Subcutaneous abdominal adipose tissue (tissue), 5 donors: ENCODE measurements around the gene ELOVL6.
A peak's percentile ranks its signal among the peaks of the same experiment; 100 is the strongest.

Experiments
- H3K27ac ChIP-seq: one replicate; pipeline ENCODE4 v1.7.0; 2013; ENCODE audit warnings: low read depth, mild to moderate bottlenecking, inconsistent platforms, low read length, moderate library complexity
- H3K27me3 ChIP-seq, 5 donors: one replicate each; pipeline ENCODE4 v1.7.0; 2013; ENCODE audit warnings: low read length in 5 of 5, inconsistent platforms in 1 of 5; ENCODE audit not compliant: control insufficient read depth in 5 of 5, insufficient read depth in 4 of 5
- H3K36me3 ChIP-seq, 5 donors: one replicate each; pipeline ENCODE4 v1.7.0; 2013; ENCODE audit warnings: low read length in 5 of 5; ENCODE audit not compliant: control insufficient read depth in 5 of 5, insufficient read depth in 5 of 5
- H3K4me1 ChIP-seq, 5 donors: one replicate each; pipeline ENCODE4 v1.7.0; 2013; ENCODE audit warnings: low read length in 5 of 5, mild to moderate bottlenecking in 3 of 5, moderate library complexity in 1 of 5; ENCODE audit not compliant: control insufficient read depth in 5 of 5, insufficient read depth in 5 of 5
- H3K4me3 ChIP-seq, 5 donors: one replicate each; pipeline ENCODE4 v1.7.0; 2013; ENCODE audit warnings: low read length in 5 of 5, low read depth in 1 of 5
- H3K9ac ChIP-seq, 5 donors: one replicate each; pipeline ENCODE4 v1.7.0; 2013; ENCODE audit warnings: low read length in 5 of 5, mild to moderate bottlenecking in 4 of 5, moderate library complexity in 3 of 5
- H3K9me3 ChIP-seq, 5 donors: one replicate each; pipeline ENCODE4 v1.7.0; 2013; ENCODE audit warnings: low read length in 5 of 5; ENCODE audit not compliant: control insufficient read depth in 5 of 5
- donor health status: healthy.
- donor health status: healthy.
- donor health status: healthy.
- donor health status: healthy.
- donor health status: healthy.

ELOVL6 gene

DNA sequence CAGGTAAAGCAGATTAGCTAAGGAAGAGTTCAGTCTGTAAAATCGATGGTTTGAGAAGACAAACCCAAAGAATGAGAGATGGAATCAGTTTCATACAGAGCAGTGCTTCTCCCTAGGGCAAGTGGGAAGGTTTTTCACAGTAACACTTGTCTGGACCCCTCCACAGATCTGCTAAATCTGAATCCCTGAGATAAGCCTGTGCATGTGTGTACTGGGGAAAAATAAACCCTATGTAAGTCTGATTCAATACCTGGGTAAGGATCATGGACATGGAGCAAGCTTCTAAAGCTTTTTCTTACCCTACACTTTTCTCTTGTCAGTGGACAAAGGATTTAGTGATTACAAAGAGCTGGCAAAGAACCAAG is 13.6 kb downstream of the ELOVL6 start:
- Histone ChIP-seq H3K4me1 (peaks cover 0 to 22% (median 0%) of the 10 kb centered on the region in 5 donors), H3K27ac (peak overlapping the region; percentile 53), H3K9ac (no peak overlapping the region), H3K9me3 (no peaks in the 10 kb centered on the region), H3K27me3 (no peaks in the 10 kb centered on the region), H3K4me3 (no peak overlapping the region), H3K36me3 (no peaks in the 10 kb centered on the region)

DNA sequence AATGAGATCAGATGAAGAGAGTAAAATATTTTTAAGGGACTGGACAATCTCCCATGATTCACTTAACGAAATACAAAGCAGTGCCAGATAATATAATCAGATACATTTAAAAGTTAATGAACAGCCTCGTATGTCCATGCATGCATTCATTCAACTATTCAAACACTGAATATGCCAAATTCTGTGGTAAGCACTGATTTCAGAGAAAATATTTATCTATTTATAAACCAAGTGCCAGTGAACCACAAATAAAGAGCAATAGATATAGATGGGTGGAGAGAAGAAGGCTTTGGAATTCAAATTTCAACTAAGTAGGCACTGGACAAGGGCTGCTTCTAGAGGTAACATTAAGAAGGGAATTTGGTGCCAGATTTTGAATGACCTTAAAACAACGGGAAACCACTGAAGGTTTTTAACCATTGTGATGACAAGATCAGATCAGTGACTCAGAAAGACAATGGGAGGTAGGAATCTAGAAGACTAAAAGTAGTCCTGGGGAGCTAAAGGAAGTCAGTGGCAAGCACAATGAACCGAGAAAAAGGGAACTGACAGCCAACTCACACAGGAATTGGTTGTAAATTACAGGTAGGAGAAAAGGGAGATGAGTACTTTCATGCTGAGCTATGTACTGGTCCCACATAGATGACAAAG is 14.2 kb downstream of the ELOVL6 start:
- Histone ChIP-seq H3K4me3 (no peak overlapping the region), H3K9ac (no peak overlapping the region), H3K36me3 (no peaks in the 10 kb centered on the region), H3K27me3 (no peaks in the 10 kb centered on the region), H3K4me1 (peaks cover 0 to 22% (median 0%) of the 10 kb centered on the region in 5 donors), H3K27ac (peak overlapping the region; percentile 53), H3K9me3 (no peaks in the 10 kb centered on the region)

DNA sequence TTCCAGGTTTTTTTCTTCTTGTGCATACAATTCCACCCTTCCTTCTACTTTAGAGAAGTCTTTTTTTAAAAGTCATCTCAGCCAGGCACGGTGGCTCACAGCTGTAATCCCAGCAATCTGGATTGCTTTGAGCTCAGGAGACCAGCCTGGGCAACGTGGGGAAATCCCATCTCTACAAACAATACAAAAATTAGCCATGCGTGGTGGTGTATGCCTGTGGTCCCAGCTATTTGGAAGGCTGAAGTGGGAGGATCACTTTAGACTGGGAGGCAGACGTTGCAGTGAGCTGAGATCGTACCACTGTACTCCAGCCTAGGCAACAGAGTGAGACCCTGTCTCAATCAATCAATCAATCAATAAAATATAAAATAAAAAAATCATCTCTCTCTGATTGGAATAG is 14.8 kb downstream of the ELOVL6 start:
- H3K4me1 ChIP-seq: peaks cover 0 to 22% (median 0%) of the 10 kb centered on the region in 5 donors
- H3K27ac ChIP-seq: peak overlapping the region; percentile 53
- no peak overlapping the region for H3K9ac ChIP-seq
- H3K27me3 ChIP-seq: no peaks in the 10 kb centered on the region
- peaks cover 0 to under 1% (median 0%) of the 10 kb centered on the region in 5 donors for H3K36me3 ChIP-seq
- H3K4me3 ChIP-seq: no peak overlapping the region
- no peaks in the 10 kb centered on the region for H3K9me3 ChIP-seq

DNA sequence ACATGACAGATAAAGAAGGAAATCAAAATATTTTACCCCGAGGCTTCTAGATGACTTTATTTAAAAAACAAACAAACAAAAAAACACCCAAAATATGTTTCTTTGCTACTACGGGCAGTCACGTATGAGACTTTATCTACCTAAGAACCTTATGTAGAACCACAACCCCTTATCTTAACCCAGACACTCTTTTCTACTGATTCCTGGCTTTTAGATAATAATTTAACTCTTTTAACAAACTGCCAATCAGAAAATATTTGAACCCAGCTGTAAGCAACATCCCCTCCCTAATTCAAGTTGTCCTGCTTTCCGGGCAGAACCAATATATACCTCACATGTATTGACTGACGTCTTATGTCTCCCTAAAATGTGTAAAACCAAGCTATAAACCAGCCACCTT is 15.4 kb downstream of the ELOVL6 start:
- H3K9ac ChIP-seq: no peak overlapping the region
- H3K9me3 ChIP-seq: no peaks in the 10 kb centered on the region
- peaks cover 0 to 3% (median 0%) of the 10 kb centered on the region in 5 donors for H3K36me3 ChIP-seq
- H3K27me3 ChIP-seq: no peaks in the 10 kb centered on the region
- H3K4me1 ChIP-seq: peaks cover 0 to 22% (median 0%) of the 10 kb centered on the region in 5 donors
- no peak overlapping the region for H3K4me3 ChIP-seq
- H3K27ac ChIP-seq: peak overlapping the region; percentile 53

DNA sequence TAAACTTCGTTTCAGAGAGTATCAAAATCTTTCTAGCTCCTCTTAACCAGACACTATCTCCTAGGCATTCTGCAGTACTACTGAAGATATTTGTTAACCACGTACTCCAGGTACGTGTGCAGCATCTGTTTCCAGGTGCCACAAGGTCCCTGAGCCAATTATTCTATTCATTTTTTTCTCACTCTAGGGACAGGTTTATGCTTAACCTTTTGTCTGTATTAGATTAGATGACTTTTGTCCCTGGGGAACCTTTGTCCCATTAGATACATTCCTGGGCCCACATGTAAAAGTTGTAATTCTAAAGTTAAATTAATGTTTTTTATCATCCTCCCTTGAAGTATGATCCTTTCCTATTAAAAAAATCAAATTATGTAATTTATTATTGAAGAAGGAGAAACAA is 16.5 kb downstream of the ELOVL6 start:
- H3K27me3 ChIP-seq: no peaks in the 10 kb centered on the region
- H3K9me3 ChIP-seq: no peaks in the 10 kb centered on the region
- peak overlapping the region; percentile 53 for H3K27ac ChIP-seq
- H3K36me3 ChIP-seq: peaks cover 0 to 3% (median 0%) of the 10 kb centered on the region in 5 donors
- no peak overlapping the region for H3K9ac ChIP-seq
- H3K4me1 ChIP-seq: peaks cover 0 to 22% (median 0%) of the 10 kb centered on the region in 5 donors
- no peak overlapping the region for H3K4me3 ChIP-seq

DNA sequence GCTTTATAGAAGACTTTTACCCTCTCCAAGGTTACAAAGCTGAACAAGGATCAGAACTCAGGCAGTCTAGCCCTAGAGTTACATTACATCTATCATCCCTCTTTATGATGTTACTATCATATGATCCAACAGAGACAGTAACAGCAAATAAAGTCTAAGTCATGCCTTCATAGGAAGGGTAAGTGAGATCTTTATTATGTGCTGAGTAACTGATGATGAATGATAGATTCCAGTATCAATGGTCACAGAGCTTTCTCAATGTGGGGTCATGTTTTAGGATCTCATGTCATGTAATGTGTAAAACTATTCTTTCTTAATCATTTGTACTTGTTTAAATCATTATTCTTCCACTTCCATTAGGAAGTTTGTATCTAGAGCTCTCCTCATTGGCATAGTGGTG is 22.8 kb downstream of the ELOVL6 start:
- Histone ChIP-seq H3K27ac (no peak overlapping the region), H3K27me3 (no peaks in the 10 kb centered on the region), H3K9ac (no peak overlapping the region), H3K4me1 (no peaks in the 10 kb centered on the region), H3K9me3 (no peaks in the 10 kb centered on the region), H3K4me3 (no peak overlapping the region), H3K36me3 (peaks cover 0 to 6% (median 0%) of the 10 kb centered on the region in 5 donors)

DNA sequence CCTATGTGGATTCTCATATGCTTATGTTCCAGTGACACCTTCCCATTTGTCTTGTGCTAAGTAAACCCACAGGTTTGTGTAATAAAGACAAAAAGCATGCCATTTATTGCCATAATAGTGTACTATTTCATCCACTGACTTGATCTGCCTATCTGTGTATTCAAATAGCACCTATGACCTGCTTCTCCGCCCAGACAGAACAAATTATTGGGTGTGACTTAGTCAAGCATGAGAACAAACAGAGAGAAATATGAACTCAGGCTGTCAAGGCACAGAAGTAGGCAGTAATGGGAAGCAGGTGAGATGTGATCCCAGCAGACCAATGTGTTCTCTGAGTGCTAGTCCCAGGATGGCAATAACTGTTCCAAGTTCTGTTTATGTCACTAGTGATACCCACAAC is 25.4 kb downstream of the ELOVL6 start:
- Histone ChIP-seq H3K27me3 (no peaks in the 10 kb centered on the region), H3K4me3 (no peak overlapping the region), H3K9me3 (no peaks in the 10 kb centered on the region), H3K36me3 (peaks cover 0 to 3% (median 0%) of the 10 kb centered on the region in 5 donors), H3K27ac (no peak overlapping the region), H3K4me1 (no peaks in the 10 kb centered on the region), H3K9ac (no peak overlapping the region)

DNA sequence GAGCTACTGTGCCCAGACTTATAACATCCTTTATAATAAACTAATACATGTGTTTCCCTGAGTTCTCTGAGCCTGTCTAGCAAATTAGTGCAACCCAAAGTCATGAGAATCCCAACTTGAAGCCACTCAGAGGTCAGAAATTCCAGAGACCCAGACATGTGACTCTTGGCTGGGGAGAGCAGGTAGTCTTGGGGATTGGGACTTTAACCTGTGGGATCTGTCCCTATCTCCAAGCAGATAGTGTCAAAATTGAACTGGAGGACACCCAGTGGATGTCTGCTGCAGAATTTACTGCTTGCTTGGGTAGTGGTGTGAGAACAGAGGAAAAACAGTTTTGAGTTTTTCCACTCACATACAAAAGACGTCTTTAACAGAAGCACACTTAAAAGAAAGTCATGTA is 26.4 kb downstream of the ELOVL6 start:
- H3K27ac ChIP-seq: no peak overlapping the region
- H3K9ac ChIP-seq: no peak overlapping the region
- H3K4me3 ChIP-seq: no peak overlapping the region
- no peaks in the 10 kb centered on the region for H3K27me3 ChIP-seq
- H3K36me3 ChIP-seq: peaks cover 0 to 3% (median 0%) of the 10 kb centered on the region in 5 donors
- no peaks in the 10 kb centered on the region for H3K4me1 ChIP-seq
- no peaks in the 10 kb centered on the region for H3K9me3 ChIP-seq

DNA sequence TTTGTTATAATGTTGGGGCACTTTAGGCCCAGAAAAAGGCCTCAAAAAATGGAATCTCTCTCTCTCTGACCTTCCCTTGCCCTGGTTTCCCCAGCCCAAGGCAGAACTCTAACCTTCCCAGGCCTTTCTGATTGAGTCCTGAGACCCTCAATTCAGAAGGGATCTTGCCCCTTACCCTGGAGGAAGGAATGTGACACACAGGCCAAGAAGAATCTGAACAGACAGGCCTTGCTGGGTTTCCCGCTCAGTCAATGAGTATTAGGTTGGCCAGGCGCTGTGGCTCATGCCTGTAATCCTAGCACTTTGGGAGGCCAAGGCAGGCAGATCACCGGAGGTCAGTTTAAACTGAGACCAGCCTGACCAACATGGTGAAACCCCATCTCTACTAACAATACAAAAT is 27.6 kb downstream of the ELOVL6 start:
- H3K9ac ChIP-seq: no peak overlapping the region
- H3K27me3 ChIP-seq: no peaks in the 10 kb centered on the region
- H3K36me3 ChIP-seq: peaks cover 0 to 3% (median 0%) of the 10 kb centered on the region in 5 donors
- no peaks in the 10 kb centered on the region for H3K9me3 ChIP-seq
- H3K27ac ChIP-seq: no peak overlapping the region
- H3K4me1 ChIP-seq: peaks cover 0 to 6% (median 3%) of the 10 kb centered on the region in 5 donors
- H3K4me3 ChIP-seq: no peak overlapping the region

DNA sequence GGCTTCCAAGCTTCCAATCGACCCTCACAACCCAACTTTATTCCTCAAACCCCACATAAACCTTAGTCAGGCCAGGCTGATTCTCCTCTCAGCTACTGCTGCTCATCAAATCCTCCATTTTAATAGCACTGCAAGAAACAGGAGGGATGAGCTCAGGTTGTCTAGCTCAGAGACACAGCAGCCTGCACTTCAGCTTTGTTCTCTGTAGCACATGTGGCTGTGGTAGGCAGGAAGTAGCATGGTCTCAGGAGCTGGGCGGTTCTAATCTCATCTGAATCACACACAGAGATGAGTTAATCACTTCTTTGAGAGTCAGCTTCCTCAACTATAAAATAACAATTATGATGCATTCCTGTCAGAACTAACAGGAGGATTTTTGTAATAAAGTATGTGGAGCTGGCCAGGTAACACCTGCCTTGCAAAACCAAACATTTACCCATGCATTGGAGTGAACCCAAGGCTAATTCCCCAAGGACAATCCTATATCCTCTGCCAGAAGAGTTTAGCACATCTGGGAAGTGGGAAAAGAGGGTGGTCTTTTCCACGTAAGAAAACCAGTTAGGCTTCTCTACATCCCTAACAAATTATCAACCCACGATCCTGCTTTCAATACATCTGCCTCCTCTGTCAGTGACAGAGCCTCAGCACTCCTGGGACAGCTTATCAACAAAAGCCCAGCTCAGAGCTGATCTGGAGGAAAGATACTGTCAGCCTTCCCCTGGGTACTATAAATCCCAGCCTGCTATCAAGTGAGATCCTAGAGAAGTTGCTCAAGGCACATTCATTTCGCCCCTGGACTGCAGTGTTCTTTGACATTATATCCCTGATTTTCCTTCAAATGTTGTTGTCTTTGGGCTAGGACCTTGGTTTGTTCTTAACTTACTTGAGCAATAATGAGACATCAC is 32.8 kb downstream of the ELOVL6 start:
- Histone ChIP-seq H3K9me3 (no peaks in the 10 kb centered on the region), H3K4me3 (no peak overlapping the region), H3K36me3 (no peaks in the 10 kb centered on the region), H3K27me3 (no peaks in the 10 kb centered on the region), H3K4me1 (peaks cover 0 to 19% (median 6%) of the 10 kb centered on the region in 5 donors), H3K9ac (no peak overlapping the region), H3K27ac (peak overlapping the region; percentile 92)
